Left forelimb (tissue), 1 donor: ENCODE results near the gene RPS13.
"Not testable (repeated sequence)": the region's sequence is repeated elsewhere in the genome, so short reads cannot be mapped to it uniquely, and the experiment has no call there.

Source experiments
- DNase-seq: peaks from one replicate; pipeline ENCODE4 v3.0.0-alpha.2; 2018; ENCODE audit warnings: low spot score

Gene RPS13

GRCh38 chr11:17036666-17037658 is 40.5 kb downstream of the RPS13 start:
- DNase-seq = no peak

DNA sequence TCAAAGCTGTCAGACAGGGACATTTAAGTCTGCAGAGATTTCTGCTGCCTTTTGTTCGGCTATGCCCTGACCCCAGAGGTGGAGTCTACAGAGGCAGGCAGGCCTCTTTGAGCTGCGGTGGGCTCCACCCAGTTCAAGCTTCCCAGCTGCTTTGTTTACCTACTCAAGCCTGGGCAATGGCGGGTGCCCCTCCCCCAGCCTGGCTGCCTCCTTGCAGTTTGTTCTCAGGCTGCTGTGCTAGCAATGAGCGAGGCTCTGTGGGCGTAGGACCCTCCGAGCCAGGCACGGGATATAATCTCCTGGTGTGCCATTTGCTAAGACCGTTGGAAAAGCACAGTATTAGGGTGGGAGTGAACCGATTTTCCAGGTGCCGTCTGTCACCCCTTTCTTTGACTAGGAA is 43.4 kb downstream of the RPS13 start:
- not testable (repeated sequence) for DNase-seq

DNA sequence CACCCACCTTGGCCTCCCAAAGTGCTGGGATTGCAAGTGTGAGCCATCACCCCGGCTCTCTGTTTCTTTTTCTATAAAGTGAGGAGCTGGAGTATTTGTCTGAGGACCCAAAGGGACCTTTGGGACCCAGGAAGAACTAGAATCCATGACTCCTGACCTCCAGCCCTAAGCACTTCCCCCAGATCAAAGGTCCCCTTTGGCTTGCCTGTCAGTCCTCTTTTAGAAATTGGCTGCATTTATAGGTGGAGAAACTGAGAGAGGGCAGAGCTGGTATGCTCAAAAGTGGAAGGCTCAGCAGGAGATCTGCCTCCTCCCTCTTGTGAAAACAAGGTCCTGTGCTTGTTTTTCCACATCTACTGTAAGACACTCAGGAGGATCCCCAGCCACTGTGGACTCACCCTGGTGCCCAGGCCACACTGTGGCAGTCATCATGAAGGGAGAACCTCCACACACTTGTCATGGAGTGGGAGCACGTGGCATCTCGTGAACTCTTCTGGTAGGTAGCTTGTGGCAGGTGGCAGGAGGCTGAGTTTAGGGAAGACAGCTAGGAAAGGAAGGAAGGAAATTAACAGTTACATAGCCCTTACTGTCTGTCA is 50.9 kb downstream of the RPS13 start:
- DNase-seq = no peak

DNA sequence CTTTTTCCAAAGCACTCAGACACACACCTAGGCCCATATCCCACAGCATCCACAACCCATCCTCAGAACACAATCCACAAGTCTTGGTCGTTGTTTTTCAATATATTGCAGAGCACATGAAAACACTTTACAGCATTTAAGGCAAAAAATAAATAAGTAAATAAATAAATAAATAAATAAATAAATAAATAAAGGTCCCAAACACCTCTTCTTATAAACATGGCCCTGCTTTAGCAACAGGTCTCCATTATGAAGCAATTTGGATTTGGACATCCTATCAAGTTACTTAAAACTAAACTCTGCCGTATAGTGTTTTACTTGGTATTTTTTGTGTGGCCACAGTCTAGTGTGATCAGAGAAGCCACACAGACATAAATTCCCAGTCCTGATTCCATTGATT is 52.5 kb downstream of the RPS13 start:
- no peak for DNase-seq
